Activated T-helper 1 cell treated with anti-CD3 and anti-CD28 coated beads, Interleukin-12 subunit alpha, Interleukin-12 subunit beta, Interleukin-2, Interleukin-4 antibody, amounts not matched to agents 30 ng/mL and 10 ng/mL and 1 ng/mL, durations not matched to agents 14 hours and 24 hours and 36 hours (primary cell): ENCODE measurements around the gene NOL3. TPM values are rescaled to one million over a fixed set of nuclear protein-coding genes. Genes with fewer than 3 reads are reported as not detected.

ENCODE experiments used
- DNase-seq: peaks from one replicate; pipeline ENCODE4 v3.0.0; 2021; ENCODE audit warnings: low spot score
- H3K27ac Mint-ChIP-seq: one replicate; pipeline ENCODE4 v1.8.0; 2021; ENCODE audit warnings: mild to moderate bottlenecking, mixed read lengths
- H3K27me3 Mint-ChIP-seq: one replicate; pipeline ENCODE4 v1.8.0; 2022; ENCODE audit warnings: mild to moderate bottlenecking, moderate library complexity, mixed read lengths; ENCODE audit not compliant: insufficient read depth
- H3K36me3 Mint-ChIP-seq: one replicate; pipeline ENCODE4 v1.8.0; 2021; ENCODE audit warnings: low read depth, mixed read lengths
- H3K4me1 Mint-ChIP-seq: one replicate; pipeline ENCODE4 v1.8.0; 2021; ENCODE audit warnings: low read depth, mixed read lengths
- H3K4me3 Mint-ChIP-seq: one replicate; pipeline ENCODE4 v1.8.0; 2021; ENCODE audit warnings: mild to moderate bottlenecking, moderate library complexity, mixed read lengths
- H3K9me3 Mint-ChIP-seq: one replicate; pipeline ENCODE4 v1.8.0; 2021; ENCODE audit warnings: mixed read lengths
- intact Hi-C: fragments of 100-400 bp; cut with micrococcal nuclease; formaldehyde crosslinking; loops from one replicate; pipeline ENCODE4 v1.15.1; 2024
- total RNA-seq: library from RNA; stranded (reverse); gene quantifications from 2 replicates; pipeline ENCODE4 v1.2.3, GENCODE V29; 2022

NOL3 gene
- total RNA-seq, 1 donor from 2014 or later: 22.9 TPM

GRCh38 chr16:67148656-67149275 lies 21.6 kb upstream of the NOL3 start:
- no peaks in the 10 kb centered on the region for H3K9me3 Mint-ChIP-seq

GRCh38 chr16:67149276-67150046 lies 20.9 kb upstream of the NOL3 start:
- Mint-ChIP-seq H3K4me3 (peak overlapping the region; percentile 59), H3K4me1 (peaks cover 29% of the 10 kb centered on the region), H3K27me3 (no peaks in the 10 kb centered on the region), H3K36me3 (peaks cover 28% of the 10 kb centered on the region), H3K27ac (no peak overlapping the region), H3K9me3 (no peaks in the 10 kb centered on the region)
- DNase-seq: no peak
- intact Hi-C loops: loop anchor here (2.0 kb wide), 1 partner anchor 41 kb away; the partner anchor contains the start of gene PHAF1

More at GRCh38 chr16:67148656-67149275, 21.6 kb upstream of the NOL3 start:
- Mint-ChIP-seq H3K4me3 (peak overlapping the region; percentile 62), H3K27me3 (no peaks in the 10 kb centered on the region), H3K27ac (peak overlapping the region; percentile 12), H3K4me1 (peaks cover 24% of the 10 kb centered on the region), H3K36me3 (peaks cover 33% of the 10 kb centered on the region)
- DNase-seq: no peak
- intact Hi-C loops: no loop called here

GRCh38 chr16:67150047-67150832 lies 20.1 kb upstream of the NOL3 start:
- peaks cover 23% of the 10 kb centered on the region for H3K36me3 Mint-ChIP-seq
- H3K9me3 Mint-ChIP-seq: no peaks in the 10 kb centered on the region
- no peak overlapping the region for H3K27ac Mint-ChIP-seq
- no peak for DNase-seq
- intact Hi-C loops: loop anchor here (2.0 kb wide), 1 partner anchor 41 kb away; the partner anchor contains the start of gene PHAF1
- H3K4me3 Mint-ChIP-seq: peak overlapping the region; percentile 79
- no peaks in the 10 kb centered on the region for H3K27me3 Mint-ChIP-seq
- peaks cover 29% of the 10 kb centered on the region for H3K4me1 Mint-ChIP-seq

GRCh38 chr16:67150833-67151396 lies 19.4 kb upstream of the NOL3 start, which contains the start of gene B3GNT9:
B3GNT9 (minus strand) TSS chr16:67150998; CDS start chr16:67150485, 513 bp downstream.
- Mint-ChIP-seq H3K36me3 (peaks cover 22% of the 10 kb centered on the region), H3K27me3 (no peaks in the 10 kb centered on the region), H3K4me3 (peak within 1 kb of the TSS; percentile 79), H3K9me3 (no peaks in the 10 kb centered on the region), H3K4me1 (peaks cover 33% of the 10 kb centered on the region), H3K27ac (peak within 1 kb of the TSS; percentile 58)
- no peak for DNase-seq
- intact Hi-C loops: loop anchor here (1.0 to 2.0 kb wide), 3 partner anchors 8 to 134 kb away; partner anchors contain the start of genes FBXL8, PHAF1 and TRADD

- peak overlapping the region; percentile 58 for H3K27ac Mint-ChIP-seq
- intact Hi-C loops: loop anchor here (1.0 to 2.0 kb wide), 3 partner anchors 8 to 134 kb away; partner anchors contain the start of genes FBXL8, PHAF1 and TRADD
Observed at GRCh38 chr16:67151431-67152097, 18.8 kb upstream of the NOL3 start.

GRCh38 chr16:67154578-67155294 lies 15.6 kb upstream of the NOL3 start:
- Mint-ChIP-seq H3K4me1 (peaks cover 63% of the 10 kb centered on the region), H3K27me3 (no peaks in the 10 kb centered on the region), H3K36me3 (peaks cover 8% of the 10 kb centered on the region), H3K9me3 (no peaks in the 10 kb centered on the region), H3K27ac (no peak overlapping the region), H3K4me3 (peak overlapping the region; percentile 76)
- intact Hi-C loops: loop anchor here (1.0 to 5.0 kb wide), 5 partner anchors 136 to 277 kb away; no protein-coding TSS in a partner anchor
- DNase-seq: no peak

More at GRCh38 chr16:67151431-67152097, 18.8 kb upstream of the NOL3 start:
- H3K4me1 Mint-ChIP-seq: peaks cover 39% of the 10 kb centered on the region
- peak overlapping the region; percentile 79 for H3K4me3 Mint-ChIP-seq
- no peaks in the 10 kb centered on the region for H3K27me3 Mint-ChIP-seq
- DNase-seq: no peak
- peaks cover 19% of the 10 kb centered on the region for H3K36me3 Mint-ChIP-seq
- H3K9me3 Mint-ChIP-seq: no peaks in the 10 kb centered on the region

GRCh38 chr16:67155295-67156142 lies 14.8 kb upstream of the NOL3 start:
- Mint-ChIP-seq H3K27me3 (no peaks in the 10 kb centered on the region), H3K4me3 (peak overlapping the region; percentile 76), H3K4me1 (peaks cover 66% of the 10 kb centered on the region), H3K9me3 (no peaks in the 10 kb centered on the region), H3K36me3 (peaks cover 8% of the 10 kb centered on the region), H3K27ac (peak overlapping the region; percentile 58)
- intact Hi-C loops: loop anchor here (1.0 to 5.0 kb wide), 5 partner anchors 137 to 278 kb away; no protein-coding TSS in a partner anchor
- DNase-seq: peak; percentile 81

GRCh38 chr16:67156143-67156844 lies 14.0 kb upstream of the NOL3 start:
- Mint-ChIP-seq H3K9me3 (no peaks in the 10 kb centered on the region), H3K36me3 (peaks cover 11% of the 10 kb centered on the region), H3K4me3 (peak overlapping the region; percentile 56), H3K27ac (peak overlapping the region; percentile 58), H3K27me3 (peaks cover 2% of the 10 kb centered on the region), H3K4me1 (peaks cover 69% of the 10 kb centered on the region)
- DNase-seq: no peak
- intact Hi-C loops: loop anchor here (5.0 kb wide), 1 partner anchor 279 kb away; no protein-coding TSS in a partner anchor

GRCh38 chr16:67157106-67157748 lies 13.1 kb upstream of the NOL3 start:
- Mint-ChIP-seq H3K27ac (peak overlapping the region; percentile 92), H3K36me3 (peaks cover 11% of the 10 kb centered on the region), H3K4me3 (peak overlapping the region; percentile 91), H3K4me1 (peaks cover 63% of the 10 kb centered on the region), H3K9me3 (no peaks in the 10 kb centered on the region), H3K27me3 (peaks cover 2% of the 10 kb centered on the region)
- intact Hi-C loops: loop anchor here (5.0 kb wide), 1 partner anchor 280 kb away; no protein-coding TSS in a partner anchor
- DNase-seq: no peak
